Measurements from ENCODE around the gene PFKFB2. TPM values are rescaled to one million over a fixed set of nuclear protein-coding genes. Genes with fewer than 3 reads are reported as not detected.

Gene PFKFB2
- polyA plus RNA-seq, 2 of the 4 experiments (the other 2 are of a cell fraction) = 7.4 to 8.4 TPM

- Histone ChIP-seq H3K4me1 (peaks cover 14% of the 10 kb centered on the region), H3K27ac (peak overlapping the region; percentile 1 to 37; a peak in 2 of 6 replicates), H3K9me3 (no peaks in the 10 kb centered on the region), H3K4me2 (no peak overlapping the region), H3K4me3 (no peak overlapping the region)
- FAIRE-seq (no peak), ATAC-seq (no peak), DNase-seq (ENCODE audit: low read depth in 1 of 2, low spot score in 1 of 2) (no peak)
- TF ChIP-seq CBX2 (IDR thresholded peaks at IDR 0.05; ENCODE audit: borderline replicate concordance, low read depth) (no peak), CHD4 (IDR thresholded peaks at IDR 0.05; ENCODE audit: borderline replicate concordance) (no peak), BCL3 (IDR thresholded peaks at IDR 0.05) (no peak), HDAC2 (IDR thresholded peaks at IDR 0.05) (no peak), CHD2 (IDR thresholded peaks at IDR 0.05; ENCODE audit: low read length, partially characterized antibody) (no peak), HMGXB4 (CRISPR knock-in tag; IDR thresholded peaks at IDR 0.05; ENCODE audit: borderline replicate concordance) (no peak), FOXS1 (CRISPR knock-in tag; IDR thresholded peaks at IDR 0.05) (no peak), RCOR1 (IDR thresholded peaks at IDR 0.05; ENCODE audit: low read depth, low read length) (no peak), NPAS2 (CRISPR knock-in tag; IDR thresholded peaks at IDR 0.05; ENCODE audit: borderline replicate concordance) (no peak), RFX5 (IDR thresholded peaks at IDR 0.05) (no peak)
- ChIA-PET CTCF (interaction anchor here (0.8 to 1.6 kb wide), 6 partner anchors 9 to 351 kb away, joined by 3 to 5 read pairs (median 4); partner anchors contain the start of gene C1orf116), POLR2A (no interaction called here)
- 88% methylated on average over 3 of the region's 3 CpGs for WGBS (ENCODE audit: missing lambda C conversion rate)
Measured at GRCh38 chr1:207014728-207015127, 38.3 kb upstream of the PFKFB2 start.

- no peaks in the 10 kb centered on the region for H3K9me3 ChIP-seq
- no peak for ATAC-seq
- ChIA-PET POLR2A (no interaction called here), CTCF (interaction anchor here (1.1 kb wide), 1 partner anchor 34 kb away, joined by 5 read pairs; no protein-coding TSS in a partner anchor)
- peak overlapping the region; percentile 17 to 37; a peak in 3 of 6 replicates for H3K27ac ChIP-seq
- no peak overlapping the region for H3K4me3 ChIP-seq
- no peak for DNase-seq (ENCODE audit: low read depth in 1 of 2, low spot score in 1 of 2)
- H3K4me2 ChIP-seq = no peak overlapping the region
- TF ChIP-seq TFCP2L1 (CRISPR knock-in tag; IDR thresholded peaks at IDR 0.05) (no peak), MYC (IDR thresholded peaks at IDR 0.05; ENCODE audit: borderline replicate concordance, low read length) (no peak), FOXS1 (CRISPR knock-in tag; IDR thresholded peaks at IDR 0.05) (no peak), ZSCAN20 (CRISPR knock-in tag; IDR thresholded peaks at IDR 0.05) (no peak), JUN (IDR thresholded peaks at IDR 0.05) (no peak), HES2 (IDR thresholded peaks at IDR 0.05) (no peak), EP300 (IDR thresholded peaks at IDR 0.05) (no peak), GATA3 (IDR thresholded peaks at IDR 0.05; ENCODE audit: borderline replicate concordance) (no peak)
- 88% methylated on average over 3 of the region's 3 CpGs for WGBS (ENCODE audit: missing lambda C conversion rate)
- H3K4me1 ChIP-seq = peaks cover 25% of the 10 kb centered on the region
- no peak for FAIRE-seq
Measured at GRCh38 chr1:207015791-207016190, 37.3 kb upstream of the PFKFB2 start.

GRCh38 chr1:207017615-207018559 lies 35.2 kb upstream of the PFKFB2 start:
- Histone ChIP-seq H3K4me2 (no peak overlapping the region), H3K9me3 (no peaks in the 10 kb centered on the region), H3K27ac (peak overlapping the region; percentile 86 to 89; a peak in 3 of 6 replicates), H3K4me1 (peaks cover 43% of the 10 kb centered on the region), H3K4me3 (no peak overlapping the region)
- FAIRE-seq (no peak), DNase-seq (ENCODE audit: low read depth in 1 of 2, low spot score in 1 of 2) (no peak), ATAC-seq (no peak)
- TF ChIP-seq MAZ (IDR thresholded peaks at IDR 0.05; ENCODE audit: borderline replicate concordance, low read depth, low read length) (no peak), TP53 (CRISPR knock-in tag; IDR thresholded peaks at IDR 0.05) (no peak), CBX8 (IDR thresholded peaks at IDR 0.05) (no peak), HMGXB4 (CRISPR knock-in tag; IDR thresholded peaks at IDR 0.05; ENCODE audit: borderline replicate concordance) (no peak), USF2 (IDR thresholded peaks at IDR 0.05) (no peak), HDAC2 (IDR thresholded peaks at IDR 0.05) (no peak), CEBPB (IDR thresholded peaks at IDR 0.05) (no peak), BHLHE40 (IDR thresholded peaks at IDR 0.05; ENCODE audit: low read depth, low read length) (no peak), ATOH8 (CRISPR knock-in tag; IDR thresholded peaks at IDR 0.05; ENCODE audit: low read depth) (no peak), CHD2 (IDR thresholded peaks at IDR 0.05; ENCODE audit: low read length, partially characterized antibody) (no peak)
- ChIA-PET CTCF (interaction anchor here (0.7 to 2.3 kb wide), 7 partner anchors 8 to 1040 kb away, joined by 3 to 11 read pairs (median 4); no protein-coding TSS in a partner anchor), POLR2A (no interaction called here)
- 89% methylated on average over 7 of the region's 7 CpGs for WGBS (ENCODE audit: missing lambda C conversion rate)

All from A549 (cell line).